ENCODE results near the gene RBBP5. TPM values are rescaled to one million over a fixed set of nuclear protein-coding genes. Genes with fewer than 3 reads are reported as not detected.

The RBBP5 gene
- total RNA-seq, 1 donor from 2014 or later = 27.2 TPM

GRCh38 chr1:205052690-205053089, 69.1 kb downstream of the RBBP5 start:
- H3K9me3 Mint-ChIP-seq = no peaks in the 10 kb centered on the region

GRCh38 chr1:205049479-205049878, 72.3 kb downstream of the RBBP5 start:
- Mint-ChIP-seq H3K4me1 (no peaks in the 10 kb centered on the region), H3K9me3 (no peaks in the 10 kb centered on the region), H3K27me3 (peaks cover 19% of the 10 kb centered on the region), H3K36me3 (ENCODE audit: low read depth) (no peaks in the 10 kb centered on the region), H3K27ac (no peak overlapping the region), H3K4me3 (no peak overlapping the region)
- intact Hi-C loops (cut with micrococcal nuclease) = no loop called here
- no peak for DNase-seq

More at GRCh38 chr1:205052690-205053089, 69.1 kb downstream of the RBBP5 start:
- Mint-ChIP-seq H3K4me3 (no peak overlapping the region), H3K27ac (no peak overlapping the region), H3K27me3 (no peaks in the 10 kb centered on the region), H3K36me3 (ENCODE audit: low read depth) (no peaks in the 10 kb centered on the region), H3K4me1 (no peaks in the 10 kb centered on the region)
- intact Hi-C loops (cut with micrococcal nuclease) = no loop called here
- DNase-seq = no peak

GRCh38 chr1:205048382-205048781, 73.4 kb downstream of the RBBP5 start:
- DNase-seq = no peak
- H3K9me3 Mint-ChIP-seq = no peaks in the 10 kb centered on the region
- no peaks in the 10 kb centered on the region for H3K4me1 Mint-ChIP-seq
- H3K27me3 Mint-ChIP-seq = peaks cover 27% of the 10 kb centered on the region
- no peaks in the 10 kb centered on the region for H3K36me3 Mint-ChIP-seq (ENCODE audit: low read depth)
- intact Hi-C loops (cut with micrococcal nuclease) = no loop called here
- no peak overlapping the region for H3K4me3 Mint-ChIP-seq
- no peak overlapping the region for H3K27ac Mint-ChIP-seq

GRCh38 chr1:205047764-205048231, 74.0 kb downstream of the RBBP5 start:
- H3K36me3 Mint-ChIP-seq (ENCODE audit: low read depth) = no peaks in the 10 kb centered on the region
- H3K27me3 Mint-ChIP-seq = peaks cover 27% of the 10 kb centered on the region
- H3K4me1 Mint-ChIP-seq = no peaks in the 10 kb centered on the region
- DNase-seq = no peak
- no peak overlapping the region for H3K27ac Mint-ChIP-seq
- no peaks in the 10 kb centered on the region for H3K9me3 Mint-ChIP-seq
- intact Hi-C loops (cut with micrococcal nuclease) = no loop called here
- H3K4me3 Mint-ChIP-seq = no peak overlapping the region

GRCh38 chr1:205046870-205047269, 74.9 kb downstream of the RBBP5 start:
- no peak overlapping the region for H3K27ac Mint-ChIP-seq
- H3K9me3 Mint-ChIP-seq = no peaks in the 10 kb centered on the region
- no peaks in the 10 kb centered on the region for H3K36me3 Mint-ChIP-seq (ENCODE audit: low read depth)
- intact Hi-C loops (cut with micrococcal nuclease) = no loop called here
- no peaks in the 10 kb centered on the region for H3K4me1 Mint-ChIP-seq
- H3K4me3 Mint-ChIP-seq = no peak overlapping the region
- peaks cover 35% of the 10 kb centered on the region for H3K27me3 Mint-ChIP-seq
- DNase-seq = no peak

- H3K9me3 Mint-ChIP-seq = no peaks in the 10 kb centered on the region
- H3K27ac Mint-ChIP-seq = no peak overlapping the region
- H3K4me3 Mint-ChIP-seq = no peak overlapping the region
- H3K27me3 Mint-ChIP-seq = peaks cover 50% of the 10 kb centered on the region
- no peaks in the 10 kb centered on the region for H3K4me1 Mint-ChIP-seq
- no peak for DNase-seq
- intact Hi-C loops (cut with micrococcal nuclease) = no loop called here
- no peaks in the 10 kb centered on the region for H3K36me3 Mint-ChIP-seq (ENCODE audit: low read depth)
These were observed 76.6 kb downstream of the RBBP5 start for GRCh38 chr1:205045146-205045545.

GRCh38 chr1:205044741-205045140, 77.0 kb downstream of the RBBP5 start:
- Mint-ChIP-seq H3K4me1 (no peaks in the 10 kb centered on the region), H3K27me3 (peaks cover 53% of the 10 kb centered on the region), H3K27ac (no peak overlapping the region), H3K4me3 (no peak overlapping the region), H3K9me3 (no peaks in the 10 kb centered on the region), H3K36me3 (ENCODE audit: low read depth) (no peaks in the 10 kb centered on the region)
- no peak for DNase-seq
- intact Hi-C loops (cut with micrococcal nuclease) = no loop called here

GRCh38 chr1:205043866-205044265, 77.9 kb downstream of the RBBP5 start:
- Mint-ChIP-seq H3K36me3 (ENCODE audit: low read depth) (no peaks in the 10 kb centered on the region), H3K4me1 (no peaks in the 10 kb centered on the region), H3K9me3 (no peaks in the 10 kb centered on the region), H3K27me3 (peaks cover 56% of the 10 kb centered on the region), H3K27ac (no peak overlapping the region), H3K4me3 (no peak overlapping the region)
- intact Hi-C loops (cut with micrococcal nuclease) = no loop called here
- no peak for DNase-seq

- H3K27ac Mint-ChIP-seq = no peak within 1 kb of the TSS
- H3K27me3 Mint-ChIP-seq = peaks cover 57% of the 10 kb centered on the region
- no peak within 1 kb of the TSS for H3K4me3 Mint-ChIP-seq
- H3K36me3 Mint-ChIP-seq (ENCODE audit: low read depth) = no peaks in the 10 kb centered on the region
- H3K9me3 Mint-ChIP-seq = no peaks in the 10 kb centered on the region
- H3K4me1 Mint-ChIP-seq = no peaks in the 10 kb centered on the region
- no peak for DNase-seq
- intact Hi-C loops (cut with micrococcal nuclease) = no loop called here
These were observed 78.6 kb downstream of the RBBP5 start, which contains the start of gene CNTN2 for GRCh38 chr1:205042911-205043806. CNTN2 (plus strand) TSS chr1:205043212; CDS start chr1:205053186, 9,974 bp downstream.

GRCh38 chr1:205041998-205042910, 79.5 kb downstream of the RBBP5 start:
- intact Hi-C loops (cut with micrococcal nuclease) = no loop called here
- no peak overlapping the region for H3K4me3 Mint-ChIP-seq
- H3K27ac Mint-ChIP-seq = no peak overlapping the region
- no peaks in the 10 kb centered on the region for H3K36me3 Mint-ChIP-seq (ENCODE audit: low read depth)
- H3K9me3 Mint-ChIP-seq = no peaks in the 10 kb centered on the region
- H3K27me3 Mint-ChIP-seq = peaks cover 57% of the 10 kb centered on the region
- DNase-seq = no peak
- H3K4me1 Mint-ChIP-seq = no peaks in the 10 kb centered on the region

GRCh38 chr1:205041001-205041715, 80.6 kb downstream of the RBBP5 start:
- Mint-ChIP-seq H3K4me3 (no peak overlapping the region), H3K4me1 (no peaks in the 10 kb centered on the region), H3K27ac (no peak overlapping the region), H3K27me3 (peaks cover 55% of the 10 kb centered on the region), H3K36me3 (ENCODE audit: low read depth) (no peaks in the 10 kb centered on the region), H3K9me3 (no peaks in the 10 kb centered on the region)
- DNase-seq = no peak
- intact Hi-C loops (cut with micrococcal nuclease) = no loop called here

- H3K36me3 Mint-ChIP-seq (ENCODE audit: low read depth) = no peaks in the 10 kb centered on the region
- H3K27ac Mint-ChIP-seq = no peak overlapping the region
- H3K9me3 Mint-ChIP-seq = no peaks in the 10 kb centered on the region
- no peak overlapping the region for H3K4me3 Mint-ChIP-seq
- no peaks in the 10 kb centered on the region for H3K4me1 Mint-ChIP-seq
- intact Hi-C loops (cut with micrococcal nuclease) = no loop called here
- peaks cover 32% of the 10 kb centered on the region for H3K27me3 Mint-ChIP-seq
- no peak for DNase-seq
These were observed 83.5 kb downstream of the RBBP5 start for GRCh38 chr1:205038132-205038786.

GRCh38 chr1:205037539-205037938, 84.2 kb downstream of the RBBP5 start:
- H3K27me3 Mint-ChIP-seq = peaks cover 30% of the 10 kb centered on the region
- intact Hi-C loops (cut with micrococcal nuclease) = no loop called here
- no peaks in the 10 kb centered on the region for H3K4me1 Mint-ChIP-seq
- no peaks in the 10 kb centered on the region for H3K36me3 Mint-ChIP-seq (ENCODE audit: low read depth)
- no peak overlapping the region for H3K4me3 Mint-ChIP-seq
- no peaks in the 10 kb centered on the region for H3K9me3 Mint-ChIP-seq
- H3K27ac Mint-ChIP-seq = no peak overlapping the region
- DNase-seq = no peak

Data from activated CD4-positive, alpha-beta T cell treated with anti-CD3 and anti-CD28 coated beads, Interleukin-2, amount 10 ng/mL, durations not matched to agents 24 days and 14 days (primary cell).